IPS-18a (cell line): ENCODE measurements around the gene IGFL1.
"Not testable (repeated sequence)": the region's sequence is repeated elsewhere in the genome, so short reads cannot be mapped to it uniquely, and the experiment has no call there.

Source experiments
- H3K27ac ChIP-seq: one replicate; pipeline ENCODE4 v1.5.1; 2013; ENCODE audit warnings: low read length
- H3K27me3 ChIP-seq: one replicate; pipeline ENCODE4 v1.6.1; 2013; ENCODE audit warnings: mild to moderate bottlenecking, low read length; ENCODE audit not compliant: control insufficient read depth, insufficient read depth
- H3K36me3 ChIP-seq: one replicate; pipeline ENCODE4 v1.6.1; 2013; ENCODE audit warnings: low read depth, low read length; ENCODE audit not compliant: control insufficient read depth
- H3K4me1 ChIP-seq: one replicate; pipeline ENCODE4 v1.6.1; 2013; ENCODE audit warnings: low read depth, low read length; ENCODE audit not compliant: control insufficient read depth
- H3K4me3 ChIP-seq: one replicate; pipeline ENCODE4 v1.5.1; 2013; ENCODE audit warnings: low read length
- H3K9ac ChIP-seq: one replicate; pipeline ENCODE4 v1.6.1; 2013; ENCODE audit warnings: mild to moderate bottlenecking, low read length, moderate library complexity
- H3K9me3 ChIP-seq: one replicate; pipeline ENCODE4 v1.6.1; 2013; ENCODE audit warnings: low read depth, low read length; ENCODE audit not compliant: control insufficient read depth

The IGFL1 gene

DNA sequence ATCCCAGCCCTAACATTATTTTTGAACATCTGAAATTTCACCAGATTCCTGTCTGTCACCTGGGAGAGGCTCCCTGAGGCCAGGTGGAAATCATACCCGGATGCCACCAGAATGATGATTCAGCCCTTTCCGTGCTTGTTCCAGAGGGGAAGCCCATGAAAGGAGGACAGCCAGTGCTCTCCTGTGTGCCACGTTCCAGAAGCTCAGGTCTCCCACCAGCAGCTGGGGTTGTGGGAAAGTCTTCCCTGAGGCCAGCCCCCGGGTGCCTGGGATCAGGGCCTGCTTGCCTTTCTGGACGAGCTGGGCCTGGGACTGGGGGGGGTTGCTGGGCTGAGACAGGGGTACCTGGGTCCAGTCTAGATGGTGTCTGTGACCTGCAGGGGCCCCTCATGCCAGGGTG, 25.5 kb upstream of the IGFL1 start:
- Histone ChIP-seq H3K4me1 (no peaks in the 10 kb centered on the region), H3K27me3 (no peaks in the 10 kb centered on the region), H3K4me3 (no peak overlapping the region), H3K9me3 (no peaks in the 10 kb centered on the region), H3K27ac (no peak overlapping the region), H3K36me3 (no peaks in the 10 kb centered on the region), H3K9ac (no peak overlapping the region)

DNA sequence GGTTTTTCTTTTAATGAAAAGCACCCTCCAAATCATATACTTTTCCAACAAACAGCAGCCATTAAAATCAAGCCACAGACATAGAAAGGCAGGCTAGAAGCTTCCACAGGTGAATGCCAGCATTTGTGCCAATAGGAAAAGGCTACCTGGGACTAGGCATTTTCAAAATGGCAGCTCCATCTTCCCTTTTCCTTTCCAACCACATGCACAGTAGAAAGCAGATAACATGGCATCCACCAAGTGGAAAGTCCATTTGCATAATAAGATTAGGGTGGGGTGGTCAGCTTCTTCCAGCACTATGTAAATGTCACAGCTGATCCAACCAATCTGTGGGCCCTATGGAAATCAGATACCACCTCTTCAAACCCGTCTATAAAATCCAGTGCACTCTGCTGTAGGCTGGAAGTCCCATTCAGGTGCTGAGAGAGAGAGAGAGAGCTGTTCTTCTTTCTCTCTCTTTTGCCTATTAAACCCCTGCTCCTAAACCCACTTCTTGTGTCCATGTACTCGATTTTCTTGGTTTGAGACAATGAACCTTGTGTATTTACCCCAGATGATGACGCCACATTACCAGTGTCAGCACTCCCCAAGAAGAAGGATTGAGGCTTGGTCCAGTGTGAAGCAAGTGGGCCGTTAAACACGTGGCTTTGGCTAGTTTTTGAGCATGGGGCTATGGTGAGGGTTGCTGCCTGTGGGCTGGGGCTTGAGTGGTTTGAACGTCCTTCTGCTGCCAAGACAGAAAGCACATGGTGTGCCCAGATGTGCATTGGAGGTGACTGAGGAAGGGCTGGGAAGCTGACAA, 24.2 kb upstream of the IGFL1 start:
- no peaks in the 10 kb centered on the region for H3K4me1 ChIP-seq
- H3K4me3 ChIP-seq, result no peak overlapping the region
- H3K9ac ChIP-seq, result no peak overlapping the region
- no peaks in the 10 kb centered on the region for H3K9me3 ChIP-seq
- H3K27ac ChIP-seq, result no peak overlapping the region
- H3K36me3 ChIP-seq, result no peaks in the 10 kb centered on the region
- no peaks in the 10 kb centered on the region for H3K27me3 ChIP-seq

DNA sequence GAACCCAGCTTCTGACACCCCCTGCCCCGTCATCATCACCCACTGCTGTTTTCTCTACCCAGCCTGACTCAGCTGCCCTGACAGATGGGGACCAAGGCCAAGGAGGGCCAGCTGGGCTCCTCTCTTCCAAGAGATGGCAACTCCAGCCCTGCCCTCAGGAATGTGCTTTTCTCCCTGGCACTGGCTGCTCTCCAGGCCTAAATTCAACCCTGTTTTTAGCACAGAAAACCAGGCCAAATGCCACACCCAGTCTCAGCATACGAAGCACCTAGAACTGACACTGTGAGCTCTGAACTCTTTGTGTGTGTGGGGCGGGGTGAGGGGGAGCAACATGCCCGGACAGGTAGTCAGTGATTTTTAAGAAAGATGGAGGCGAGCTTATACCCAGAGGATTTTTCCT, 23.4 kb upstream of the IGFL1 start:
- Histone ChIP-seq H3K4me1 (peaks cover 6% of the 10 kb centered on the region), H3K4me3 (no peak overlapping the region), H3K27ac (no peak overlapping the region), H3K9ac (no peak overlapping the region), H3K36me3 (no peaks in the 10 kb centered on the region), H3K27me3 (no peaks in the 10 kb centered on the region), H3K9me3 (no peaks in the 10 kb centered on the region)

DNA sequence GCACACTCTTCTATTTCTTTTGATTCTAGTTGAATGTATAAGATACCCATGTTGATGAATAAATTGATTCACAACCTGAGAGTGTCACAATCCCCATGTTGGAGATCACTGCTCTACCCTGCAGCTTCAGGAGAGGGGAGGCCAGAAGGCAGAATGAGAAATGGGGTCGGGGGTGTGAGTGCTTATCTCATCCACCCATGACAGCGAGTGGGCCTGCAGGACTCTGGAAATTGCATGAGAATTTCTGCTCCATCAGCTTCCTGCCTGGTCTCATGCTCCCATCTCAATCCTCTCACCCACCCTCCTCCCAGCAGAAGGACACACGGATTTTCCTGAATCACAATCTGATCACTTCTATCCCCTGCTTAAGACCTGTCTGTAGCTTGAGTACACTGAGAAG, 22.9 kb upstream of the IGFL1 start:
- no peak overlapping the region for H3K4me3 ChIP-seq
- no peaks in the 10 kb centered on the region for H3K9me3 ChIP-seq
- H3K27me3 ChIP-seq, result no peaks in the 10 kb centered on the region
- no peak overlapping the region for H3K27ac ChIP-seq
- no peak overlapping the region for H3K9ac ChIP-seq
- H3K36me3 ChIP-seq, result no peaks in the 10 kb centered on the region
- H3K4me1 ChIP-seq, result peaks cover 8% of the 10 kb centered on the region

DNA sequence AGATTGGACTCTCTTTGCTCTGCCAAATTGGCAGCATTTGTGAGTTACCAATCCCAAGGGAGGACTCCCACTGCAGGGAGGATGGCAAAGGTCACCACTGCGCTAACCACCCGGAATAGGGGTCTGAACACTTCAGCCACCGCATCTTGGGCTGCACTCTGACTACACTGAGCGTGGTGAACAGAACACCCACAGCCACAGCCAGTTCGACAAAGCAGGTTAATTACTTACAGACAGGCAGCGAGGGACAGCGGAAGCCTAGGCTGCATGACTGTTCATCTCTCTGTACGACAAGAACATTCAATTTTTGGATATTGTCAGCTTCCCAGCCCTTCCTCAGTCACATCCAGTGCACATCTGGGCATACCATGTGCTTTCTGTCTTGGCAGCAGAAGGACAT, 21.7 kb upstream of the IGFL1 start:
- not testable (repeated sequence) for H3K9ac ChIP-seq, H3K27ac ChIP-seq, H3K4me3 ChIP-seq, H3K9me3 ChIP-seq, H3K36me3 ChIP-seq, H3K27me3 ChIP-seq
- peaks cover 11% of the 10 kb centered on the region for H3K4me1 ChIP-seq

DNA sequence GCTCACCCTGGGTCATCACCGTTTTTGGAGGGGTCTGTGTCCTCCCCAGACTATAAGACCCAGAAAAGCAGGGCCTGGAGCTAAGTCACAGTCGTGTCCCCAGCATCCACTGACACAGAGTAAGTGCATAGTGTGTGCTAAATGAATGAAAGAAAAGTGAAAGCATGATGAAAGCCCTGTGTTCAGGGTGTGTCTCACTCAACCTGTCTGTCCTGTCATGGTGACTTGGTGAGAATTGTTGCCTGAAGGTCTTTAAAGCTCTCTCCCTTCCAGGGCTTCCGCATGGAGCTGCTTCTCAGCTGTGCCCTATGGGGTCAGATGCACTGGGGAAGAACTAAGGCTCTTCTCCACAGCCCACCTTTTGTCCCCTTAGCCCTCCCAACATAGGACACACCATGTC, 20.5 kb upstream of the IGFL1 start:
- Histone ChIP-seq H3K27me3 (no peaks in the 10 kb centered on the region), H3K4me3 (no peak overlapping the region), H3K9me3 (no peaks in the 10 kb centered on the region), H3K27ac (no peak overlapping the region), H3K9ac (no peak overlapping the region), H3K4me1 (peaks cover 11% of the 10 kb centered on the region), H3K36me3 (no peaks in the 10 kb centered on the region)

DNA sequence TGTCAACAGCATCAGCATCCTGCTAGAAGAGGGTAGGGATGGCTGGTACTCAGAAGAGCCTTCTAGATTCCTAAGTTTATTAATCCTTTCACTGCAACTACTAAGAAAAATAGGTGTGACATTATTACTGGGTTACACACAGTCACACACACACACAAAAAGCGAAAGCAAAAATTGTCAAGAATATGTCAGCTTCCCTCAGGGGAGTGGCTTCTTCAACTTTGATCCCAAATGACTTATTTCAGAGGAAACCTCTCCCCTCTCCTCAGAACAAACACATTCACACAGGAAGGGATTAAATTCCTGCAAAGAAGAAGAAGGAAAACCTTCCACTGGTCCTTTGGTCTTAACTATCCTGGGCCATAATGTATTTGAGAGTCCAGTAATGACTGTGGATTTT, 20.1 kb upstream of the IGFL1 start:
- Histone ChIP-seq H3K4me3 (no peak overlapping the region), H3K4me1 (peaks cover 11% of the 10 kb centered on the region), H3K27ac (no peak overlapping the region), H3K27me3 (no peaks in the 10 kb centered on the region), H3K36me3 (no peaks in the 10 kb centered on the region), H3K9me3 (no peaks in the 10 kb centered on the region), H3K9ac (no peak overlapping the region)

DNA sequence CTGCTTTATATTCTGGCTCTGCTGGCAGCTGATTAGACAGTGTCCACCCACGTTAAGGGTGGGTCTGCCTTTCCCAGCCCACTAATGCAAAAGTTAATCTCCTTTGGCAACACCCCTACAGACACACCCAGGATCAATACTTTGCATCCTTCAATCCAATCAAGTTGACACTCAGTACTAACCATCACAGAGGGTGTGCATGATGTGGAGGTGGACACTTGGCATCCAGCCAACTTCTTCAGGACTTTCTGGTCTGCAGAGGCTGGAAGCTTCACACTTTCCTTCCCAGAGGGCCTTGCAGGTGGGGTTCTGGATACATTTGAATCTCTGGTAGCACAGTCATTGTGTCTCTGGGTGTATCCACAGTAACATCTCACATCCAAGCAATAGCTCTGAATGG, 18.9 kb upstream of the IGFL1 start:
- no peaks in the 10 kb centered on the region for H3K36me3 ChIP-seq
- H3K9me3 ChIP-seq, result no peaks in the 10 kb centered on the region
- peaks cover 11% of the 10 kb centered on the region for H3K4me1 ChIP-seq
- H3K27me3 ChIP-seq, result no peaks in the 10 kb centered on the region
- H3K27ac ChIP-seq, result no peak overlapping the region
- H3K9ac ChIP-seq, result no peak overlapping the region
- no peak overlapping the region for H3K4me3 ChIP-seq

DNA sequence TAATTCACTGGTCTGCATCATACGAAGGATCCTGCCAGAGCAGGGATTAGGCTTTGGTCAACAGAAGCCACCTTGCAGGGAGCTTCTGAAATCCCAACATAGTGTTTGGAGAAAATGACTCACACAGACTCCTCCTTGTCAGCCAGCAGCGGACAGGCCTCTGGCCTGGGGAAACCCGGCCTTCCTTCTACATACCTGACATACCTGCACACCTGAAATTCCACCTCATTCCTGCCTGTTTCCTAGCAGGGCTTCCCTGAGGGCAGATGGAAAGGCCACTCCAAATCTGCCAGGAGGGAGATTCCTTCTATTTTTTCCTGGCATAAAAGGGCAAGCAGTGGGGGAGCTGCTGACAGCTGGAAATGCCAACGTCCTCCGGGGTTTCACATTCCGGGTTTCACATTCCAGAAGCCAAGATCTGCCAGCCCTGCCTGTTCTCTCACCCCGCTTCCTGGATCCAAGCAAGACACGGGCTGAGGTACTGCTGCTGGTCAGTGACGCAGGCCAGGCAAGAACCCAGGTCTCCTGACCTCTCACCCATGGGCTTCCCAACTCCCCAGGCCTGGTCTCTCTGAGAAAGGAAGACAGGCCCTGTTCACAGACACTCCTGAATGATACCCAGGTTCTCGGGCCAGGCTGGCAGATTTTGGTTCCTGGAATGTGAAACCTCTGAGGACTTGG, 18.2 kb upstream of the IGFL1 start:
- no peak overlapping the region for H3K27ac ChIP-seq

DNA sequence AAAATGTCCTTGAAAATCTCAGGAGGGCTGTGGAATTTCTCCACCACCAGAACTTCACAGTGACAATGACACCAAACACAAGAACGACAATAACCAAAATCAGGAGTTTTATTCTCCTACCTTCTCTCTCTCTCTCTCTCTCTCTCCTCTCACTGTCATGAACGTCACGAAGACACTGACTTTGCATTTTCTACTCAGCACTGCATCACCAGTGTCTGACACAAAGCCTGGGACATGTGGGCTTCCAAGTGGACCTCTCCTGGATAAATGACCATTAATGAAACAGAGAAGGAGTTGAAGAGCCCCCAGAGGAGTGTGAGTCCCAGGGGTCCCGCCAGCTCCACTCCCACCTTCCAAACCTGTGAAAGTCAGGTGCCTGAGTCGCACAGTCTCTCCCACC, 16.9 kb upstream of the IGFL1 start:
- not testable (repeated sequence) for H3K36me3 ChIP-seq, H3K27ac ChIP-seq, H3K4me3 ChIP-seq, H3K9ac ChIP-seq, H3K9me3 ChIP-seq, H3K27me3 ChIP-seq
- H3K4me1 ChIP-seq, result peaks cover 11% of the 10 kb centered on the region

More for the DNA sequence above, 18.2 kb upstream of the IGFL1 start:
- Histone ChIP-seq H3K36me3 (no peaks in the 10 kb centered on the region), H3K4me1 (peaks cover 11% of the 10 kb centered on the region), H3K4me3 (no peak overlapping the region), H3K27me3 (no peaks in the 10 kb centered on the region), H3K9ac (no peak overlapping the region), H3K9me3 (no peaks in the 10 kb centered on the region)

DNA sequence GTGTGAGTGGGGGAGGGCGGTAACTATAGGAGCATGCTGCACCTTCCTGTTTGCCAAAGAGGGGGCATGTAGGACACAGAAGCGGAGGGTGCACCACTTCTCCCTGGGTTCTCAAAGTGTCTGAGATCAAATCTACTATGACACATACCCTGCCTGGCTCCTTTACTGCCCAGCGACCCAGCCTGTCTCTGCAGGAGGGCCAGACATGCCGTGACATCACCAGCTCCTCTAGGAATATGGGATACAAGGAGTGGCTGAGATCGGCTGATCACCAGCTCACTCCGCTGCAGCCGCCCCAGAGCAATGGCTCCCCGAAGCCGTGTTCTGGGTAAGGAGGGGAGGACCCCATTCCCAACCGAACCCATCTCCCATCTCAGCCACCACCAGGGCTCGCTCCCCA, 16.4 kb upstream of the IGFL1 start:
- no peak overlapping the region for H3K27ac ChIP-seq
- no peaks in the 10 kb centered on the region for H3K9me3 ChIP-seq
- no peak overlapping the region for H3K4me3 ChIP-seq
- H3K27me3 ChIP-seq, result no peaks in the 10 kb centered on the region
- H3K36me3 ChIP-seq, result no peaks in the 10 kb centered on the region
- H3K9ac ChIP-seq, result no peak overlapping the region
- peaks cover 11% of the 10 kb centered on the region for H3K4me1 ChIP-seq

DNA sequence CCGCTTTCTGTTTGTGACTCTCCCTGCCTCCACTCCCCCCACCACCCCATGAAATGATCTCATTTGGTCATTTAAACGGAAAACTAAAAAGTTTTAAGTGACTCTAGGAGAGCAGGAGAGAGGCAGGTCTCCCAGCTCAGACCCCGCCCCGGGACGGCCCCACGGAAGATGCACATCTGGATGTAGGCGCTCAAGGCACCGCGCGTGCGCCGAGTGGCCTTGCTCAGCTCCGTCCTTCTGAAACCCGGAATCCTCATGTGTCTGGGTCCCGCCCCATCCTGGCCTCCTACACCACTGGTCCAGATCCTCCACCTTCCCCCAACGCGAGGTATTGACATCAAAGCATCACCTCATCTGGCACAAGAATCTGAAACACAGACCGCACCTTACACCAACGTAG, 15.7 kb upstream of the IGFL1 start:
- Histone ChIP-seq H3K27me3 (no peaks in the 10 kb centered on the region), H3K27ac (no peak overlapping the region), H3K4me1 (peaks cover 11% of the 10 kb centered on the region), H3K36me3 (no peaks in the 10 kb centered on the region), H3K9me3 (no peaks in the 10 kb centered on the region), H3K9ac (no peak overlapping the region), H3K4me3 (no peak overlapping the region)
